GM18867 (cell line): ENCODE results near the gene FNTB.
A peak's percentile ranks its signal among the peaks of the same experiment; 100 is the strongest.

ENCODE experiments used
- ATAC-seq: cut with Tn5 transposase; IDR thresholded peaks from one replicate; pipeline ENCODE4 v1.9.1; 2021; ENCODE audit warnings: mild to moderate bottlenecking, moderate library complexity; ENCODE audit not compliant: unreplicated experiment

FNTB gene

GRCh38 chr14:64973826-64974225 is 12.9 kb upstream of the FNTB start:
- no peak for ATAC-seq

DNA sequence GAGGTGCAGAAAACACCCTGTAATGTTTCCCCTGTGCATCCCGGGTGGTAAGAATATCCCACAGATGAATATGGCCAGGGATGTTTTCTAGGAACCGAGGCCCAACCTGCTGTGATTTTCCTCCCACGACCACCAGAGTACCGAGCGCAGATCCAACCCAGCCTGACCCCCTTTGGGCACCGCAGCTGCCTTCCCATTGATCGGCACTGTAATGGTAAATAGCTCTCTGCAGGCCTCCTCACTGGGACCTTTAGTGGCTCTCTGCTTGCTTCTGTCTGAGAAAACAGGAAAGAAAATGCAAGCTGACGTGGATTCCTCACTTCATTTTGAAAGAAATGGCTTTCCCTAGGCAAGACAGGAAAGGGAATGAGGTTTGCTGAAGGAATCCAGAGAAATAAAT is 12.1 kb upstream of the FNTB start:
- ATAC-seq: no peak

GRCh38 chr14:64979336-64980074 is 7.2 kb upstream of the FNTB start:
- ATAC-seq: no peak

DNA sequence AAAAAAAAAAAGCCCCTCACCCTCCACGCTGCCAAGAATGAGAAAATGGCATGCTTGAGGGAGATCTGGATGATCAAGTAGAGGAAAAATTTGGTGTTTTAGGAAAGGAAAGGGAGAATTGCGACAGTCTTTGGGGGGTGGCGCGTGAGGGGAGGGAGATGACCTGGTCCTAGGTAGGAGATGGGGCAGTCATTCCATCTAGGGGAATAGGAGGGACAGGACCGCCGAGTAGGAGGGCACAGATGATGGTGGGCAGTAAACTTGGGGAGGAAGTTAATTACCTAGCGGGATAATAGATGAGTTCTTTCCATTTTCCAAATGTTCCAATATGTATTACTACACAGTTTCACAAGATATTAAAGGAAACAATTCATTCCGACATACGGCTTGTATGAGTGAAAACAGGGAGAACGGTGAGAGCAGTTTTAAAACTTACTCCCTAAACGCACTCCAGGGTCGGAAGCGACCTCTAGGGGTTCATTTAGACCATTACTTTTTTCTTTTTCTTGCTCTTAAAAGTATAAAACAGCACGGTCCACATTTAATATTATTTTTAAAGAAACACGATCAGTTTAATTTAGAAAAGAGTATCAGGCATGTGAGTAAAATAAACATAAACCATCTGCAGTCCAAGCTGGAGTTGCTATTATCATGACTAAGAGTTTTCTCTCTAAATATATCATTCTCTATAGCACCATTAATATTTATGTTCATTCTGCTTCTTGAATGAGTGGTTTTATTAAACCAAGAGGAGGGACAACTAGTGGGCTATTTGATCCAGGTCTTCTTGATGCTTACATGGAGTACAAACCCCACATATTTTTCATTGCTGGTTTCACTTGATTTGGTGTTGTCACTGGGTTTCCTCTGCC is 3.0 kb upstream of the FNTB start:
- ATAC-seq: no peak

- ATAC-seq: peak; percentile 2
Measured at GRCh38 chr14:64987438-64987767, 708 bp downstream of the FNTB start.

DNA sequence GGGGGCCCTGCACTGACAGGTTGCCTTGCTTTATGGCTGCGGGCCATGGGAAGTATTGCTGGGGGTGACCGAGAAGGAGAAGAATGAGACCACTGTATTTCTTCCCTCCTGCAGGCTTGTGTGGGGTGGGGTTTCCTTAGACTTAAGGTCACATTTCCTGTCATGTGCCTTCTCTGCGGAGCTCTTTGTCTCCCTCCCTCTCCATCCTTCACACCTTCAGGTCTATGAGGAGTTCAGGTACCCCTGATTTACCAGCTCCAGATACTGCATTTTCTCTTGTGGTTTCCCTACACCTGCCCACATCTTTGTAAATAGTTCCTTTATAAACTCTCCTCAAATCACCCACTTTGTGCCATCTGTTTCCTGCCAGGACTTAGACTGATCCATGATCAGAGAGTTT is 3.6 kb downstream of the FNTB start:
- ATAC-seq: no peak

DNA sequence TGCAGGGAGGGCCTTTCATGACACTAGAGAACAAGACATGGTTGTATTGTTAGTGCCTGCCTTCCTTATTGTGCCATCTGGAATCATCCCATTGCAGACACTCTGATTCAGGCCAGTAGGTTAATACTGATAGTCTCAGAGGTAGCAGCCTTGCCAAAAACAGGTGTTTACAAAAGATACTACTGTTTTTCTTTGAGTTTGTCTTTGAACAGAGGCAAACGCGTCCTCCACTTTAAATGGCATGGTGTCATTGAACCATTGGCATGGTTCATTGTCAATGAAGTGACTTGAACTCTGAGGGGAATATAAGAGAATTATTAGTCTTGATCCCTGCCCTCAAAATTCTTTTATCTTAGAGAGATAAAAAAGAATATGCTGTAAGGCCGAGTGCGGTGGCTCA is 4.2 kb downstream of the FNTB start:
- no peak for ATAC-seq

GRCh38 chr14:64992328-64992885 is 5.7 kb downstream of the FNTB start:
- no peak for ATAC-seq

- ATAC-seq: no peak
Measured at GRCh38 chr14:64993266-64993930, 6.7 kb downstream of the FNTB start.

DNA sequence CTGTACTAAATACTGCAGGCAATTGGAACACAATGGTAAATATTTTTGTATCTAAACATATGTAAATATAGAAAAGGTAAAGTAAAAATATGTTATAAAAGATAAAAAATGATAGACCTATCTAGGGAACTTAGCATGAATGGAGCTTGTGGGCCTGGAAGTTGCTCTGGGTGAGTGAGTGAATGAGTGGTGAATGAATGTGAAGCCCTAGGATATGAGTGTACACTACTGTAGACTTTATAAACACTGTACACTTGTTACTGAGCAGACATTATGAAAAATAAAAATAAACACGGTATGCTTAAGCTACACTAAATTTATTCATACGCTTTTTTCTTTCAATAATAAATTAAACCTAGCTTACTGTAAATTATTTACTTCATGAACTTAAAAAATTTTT is 7.8 kb downstream of the FNTB start:
- no peak for ATAC-seq

GRCh38 chr14:64995291-64995690 is 8.6 kb downstream of the FNTB start:
- ATAC-seq: no peak

- no peak for ATAC-seq
Measured at GRCh38 chr14:64997108-64997794, 10.6 kb downstream of the FNTB start.

DNA sequence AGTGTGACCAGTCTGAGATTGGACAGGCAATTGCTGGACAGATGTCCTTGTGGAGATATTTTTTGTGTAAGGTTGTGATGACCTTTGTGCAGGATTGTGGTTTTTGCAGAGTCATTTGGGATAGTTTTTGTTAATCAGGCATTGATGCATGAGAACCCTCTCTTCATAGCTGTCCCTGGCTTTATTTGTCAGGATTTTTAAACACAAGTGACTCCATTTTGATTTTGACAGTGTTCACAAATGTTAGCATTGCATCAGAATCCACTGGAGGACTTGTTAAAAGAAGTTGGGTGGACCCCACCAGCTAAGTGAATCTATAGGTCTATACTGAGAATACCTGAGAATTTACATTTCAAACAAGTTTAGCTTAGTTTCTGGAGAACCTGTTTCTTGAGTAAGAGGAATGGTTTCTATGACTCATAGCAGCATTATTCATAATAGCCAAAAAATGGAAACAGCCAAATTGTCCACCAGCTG is 11.8 kb downstream of the FNTB start:
- ATAC-seq: peak; percentile 35

DNA sequence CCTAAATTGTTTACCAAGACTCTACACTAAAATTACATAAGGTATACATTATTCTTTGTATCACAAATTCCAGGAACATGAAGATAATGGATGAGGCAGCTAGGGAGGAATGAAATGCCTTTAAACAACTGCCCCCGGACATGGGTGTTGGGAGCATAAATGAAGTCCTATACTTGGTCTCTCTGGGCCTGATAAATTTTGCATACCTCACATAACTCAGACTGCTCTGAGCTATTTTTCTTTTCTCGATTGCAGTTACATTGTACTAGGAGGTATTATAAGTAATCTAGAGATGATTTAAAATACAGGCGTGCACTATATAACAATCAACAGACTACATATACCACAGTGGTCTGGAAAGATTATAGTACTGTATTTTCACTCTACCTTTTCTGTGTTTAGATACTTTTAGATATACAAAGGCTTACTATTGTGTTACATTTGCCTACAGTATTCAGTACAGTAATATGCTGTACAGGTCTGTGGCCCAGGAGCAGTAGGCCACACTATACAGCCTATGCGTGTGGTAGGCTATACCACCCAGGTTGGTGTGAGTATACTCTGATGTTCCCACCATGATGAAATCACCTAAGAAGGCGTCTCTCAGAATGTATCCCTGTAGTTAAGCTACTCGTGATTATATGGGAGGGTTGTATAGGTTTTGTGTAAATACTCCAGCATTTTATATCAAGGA is 14.3 kb downstream of the FNTB start:
- ATAC-seq: no peak

GRCh38 chr14:65001723-65002122 is 15.0 kb downstream of the FNTB start:
- no peak for ATAC-seq

- ATAC-seq: no peak
Measured at GRCh38 chr14:65002586-65003210, 16.0 kb downstream of the FNTB start.

- peak; percentile 60 for ATAC-seq
Measured at GRCh38 chr14:65003394-65003793, 16.7 kb downstream of the FNTB start.

GRCh38 chr14:65006261-65006721 is 19.6 kb downstream of the FNTB start:
- ATAC-seq: no peak

- ATAC-seq: no peak
Measured at GRCh38 chr14:65007202-65007601, 20.5 kb downstream of the FNTB start.
